HG02970 (cell line): ENCODE results near the gene KRT4.

Experiments
- ATAC-seq: cut with Tn5 transposase; IDR thresholded peaks from one replicate; pipeline ENCODE4 v1.9.1; 2021; ENCODE audit warnings: mild to moderate bottlenecking, moderate library complexity, moderate number of reproducible peaks; ENCODE audit not compliant: unreplicated experiment, low FRiP score

The KRT4 gene

DNA sequence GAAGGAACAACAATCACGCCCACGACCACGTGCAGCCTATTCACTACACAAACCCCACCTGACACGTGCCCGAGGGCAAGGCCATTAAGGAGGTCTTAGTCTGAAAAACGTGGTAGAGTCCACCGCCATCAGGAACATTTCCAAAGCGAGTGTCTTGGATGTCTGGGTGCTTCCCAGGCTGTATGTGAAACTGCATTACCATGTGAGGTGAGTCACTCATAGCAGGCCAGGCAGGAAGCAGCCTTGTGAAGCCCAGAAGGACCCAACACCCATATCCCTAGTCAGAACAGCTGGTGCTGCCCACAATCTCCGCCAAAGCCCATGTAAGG is 23.5 kb upstream of the KRT4 start:
- no peak for ATAC-seq

DNA sequence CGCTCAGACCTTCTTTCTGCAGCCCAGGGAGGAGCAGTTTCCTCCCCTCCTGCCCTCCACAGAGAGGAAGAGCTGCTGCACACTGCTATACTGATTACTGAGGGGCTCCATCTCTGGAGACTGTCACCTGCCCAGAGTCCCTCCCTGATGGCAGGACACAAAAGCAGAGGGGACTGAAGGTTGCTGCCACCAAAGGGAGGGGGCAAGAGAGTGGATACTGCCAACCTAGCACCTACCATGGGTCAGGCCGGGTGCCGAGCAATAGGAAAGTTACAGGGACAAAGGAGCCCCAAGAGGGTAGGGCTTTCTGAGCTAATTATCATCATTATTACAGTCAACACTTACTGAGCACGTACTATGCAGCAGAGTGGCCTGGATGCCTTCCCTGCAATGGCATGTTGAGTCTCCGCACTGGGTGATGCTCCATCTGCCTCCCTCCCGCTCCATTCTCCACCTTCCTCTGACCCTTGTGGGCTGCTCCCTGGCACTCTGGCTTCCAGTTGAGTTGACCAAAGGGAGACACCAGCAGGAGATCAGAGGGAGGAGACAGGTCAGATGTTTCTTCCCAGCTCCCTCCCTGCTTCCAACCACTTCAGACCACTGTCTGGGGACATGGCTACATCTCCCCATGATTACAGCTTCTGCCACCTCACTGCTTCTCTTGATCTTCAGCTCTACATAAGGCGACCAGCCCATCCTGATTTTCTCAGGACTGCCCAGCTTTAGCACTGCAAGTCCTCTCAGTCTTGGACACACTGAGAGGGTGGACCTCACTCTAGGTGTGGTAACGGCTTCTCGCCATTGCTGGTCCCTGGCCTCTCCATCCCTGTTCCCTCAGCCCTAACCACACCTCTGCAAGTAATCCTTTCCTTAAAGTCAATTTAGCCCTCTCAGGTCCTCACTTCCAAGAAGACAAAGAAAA is 22.8 kb upstream of the KRT4 start:
- ATAC-seq: no peak

DNA sequence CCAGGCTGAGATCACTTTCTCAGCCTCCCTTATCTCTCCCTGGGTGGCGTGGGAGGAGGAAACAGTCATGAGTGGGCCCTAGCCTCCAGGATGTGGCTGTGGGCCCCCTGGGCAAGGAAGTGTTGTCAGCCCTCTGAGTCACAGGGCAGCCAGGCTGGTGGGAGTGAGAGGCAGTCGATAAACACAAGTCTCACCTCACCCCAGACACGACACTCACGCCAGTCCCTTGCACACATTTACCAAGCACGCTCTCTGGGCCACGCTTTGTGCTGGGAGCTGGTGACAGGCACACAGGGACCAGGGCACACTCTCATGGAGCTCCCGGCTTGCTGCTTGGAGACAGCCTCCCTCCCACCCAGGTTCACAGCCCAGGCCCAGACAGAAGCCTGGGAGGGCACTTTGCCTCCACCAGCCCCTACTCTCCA is 22.1 kb upstream of the KRT4 start:
- ATAC-seq: no peak

DNA sequence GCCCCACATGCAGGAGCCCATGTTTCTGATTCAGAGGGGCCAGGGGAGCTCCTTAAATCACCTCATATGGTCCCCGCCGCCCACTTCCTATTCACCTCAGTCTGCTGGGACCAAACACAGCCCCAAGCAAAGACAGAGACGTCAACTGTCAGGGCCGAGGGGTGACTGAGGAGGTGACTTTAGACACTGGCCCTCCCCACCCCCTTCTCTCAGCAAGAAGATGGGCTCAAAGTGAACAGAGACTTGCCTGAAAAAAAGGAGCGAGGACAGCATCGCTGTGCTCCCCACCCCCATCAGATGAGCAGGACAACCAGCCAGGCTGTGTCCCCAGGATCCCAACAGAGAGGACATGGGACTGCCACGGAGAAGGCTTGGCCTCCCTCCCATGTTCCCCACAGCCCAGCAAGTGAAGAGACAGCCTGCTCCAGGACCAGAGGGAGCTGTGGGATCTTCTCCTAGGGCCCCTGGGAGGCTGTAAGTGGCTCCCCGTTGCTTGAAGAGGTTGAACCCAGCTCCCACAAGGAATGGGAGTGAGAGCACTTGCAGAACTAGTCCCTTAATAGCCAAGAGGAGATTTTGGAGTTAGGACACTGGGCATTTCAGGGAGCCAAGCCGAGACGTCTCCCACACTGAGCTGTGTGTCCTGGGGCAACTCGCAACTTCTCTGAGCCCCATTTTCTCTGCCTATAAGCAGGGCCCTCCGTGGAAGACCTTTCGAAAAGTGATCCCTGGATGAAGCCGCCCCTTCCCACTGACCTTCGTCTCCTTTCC is 21.5 kb upstream of the KRT4 start:
- no peak for ATAC-seq

DNA sequence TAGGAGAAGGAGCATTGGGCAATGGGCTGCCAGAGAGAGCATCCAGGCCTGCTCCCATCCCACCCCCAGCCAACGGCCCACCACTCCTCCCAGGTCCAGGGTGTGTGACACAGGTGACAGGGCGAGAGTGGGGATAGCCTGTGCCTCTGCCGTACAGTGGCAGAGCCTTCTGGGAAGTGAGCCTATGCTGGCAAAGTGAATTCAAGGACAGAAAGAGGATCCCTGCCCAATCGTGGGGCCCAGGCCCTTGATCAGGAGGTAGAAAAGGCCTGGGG is 20.7 kb upstream of the KRT4 start:
- no peak for ATAC-seq

DNA sequence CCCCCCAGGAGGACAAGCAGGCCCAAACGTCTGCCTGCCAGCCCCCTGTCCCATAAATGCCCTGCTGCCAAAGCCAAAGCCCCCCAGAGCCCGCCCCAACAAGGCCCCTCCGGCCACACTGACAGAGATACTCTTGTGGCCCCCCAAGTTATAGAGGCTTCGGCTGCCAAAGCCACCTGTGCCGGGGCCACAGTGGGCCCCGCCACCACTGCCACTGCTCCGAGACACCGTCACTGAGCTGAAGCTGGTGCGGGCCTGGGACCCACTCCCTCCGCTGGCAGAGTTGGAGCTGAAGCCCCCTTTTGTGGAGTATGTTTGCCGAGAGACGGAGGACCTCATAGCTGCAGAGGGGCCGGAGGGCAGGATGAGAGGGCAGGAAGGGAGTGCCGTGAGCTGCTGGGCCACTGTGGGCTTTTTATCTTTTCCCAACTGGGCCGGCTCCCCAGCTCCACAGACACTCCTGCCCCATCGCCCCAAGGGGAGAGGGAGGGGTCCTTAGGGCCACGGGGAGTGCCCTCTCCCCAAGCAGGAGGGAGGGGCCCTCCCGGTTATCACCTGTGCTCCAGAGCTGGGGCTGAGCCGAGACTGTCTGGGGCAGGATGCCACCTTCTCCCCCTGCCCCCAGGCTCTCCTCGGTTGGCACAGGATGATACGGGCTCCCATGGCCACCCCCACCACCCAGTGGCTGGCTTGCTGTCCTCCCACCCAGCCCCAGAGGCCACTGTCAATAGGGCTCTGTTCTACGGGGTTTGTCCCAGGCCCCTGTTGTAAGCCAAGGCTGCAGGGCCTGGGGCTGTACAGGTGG is 20.2 kb upstream of the KRT4 start, which contains the start of gene KRT79:
TSS of gene KRT79 (minus strand) at position 390 of the 805 bp plus-strand sequence. CDS start at position 339, 51 bp downstream.
- no peak for ATAC-seq

DNA sequence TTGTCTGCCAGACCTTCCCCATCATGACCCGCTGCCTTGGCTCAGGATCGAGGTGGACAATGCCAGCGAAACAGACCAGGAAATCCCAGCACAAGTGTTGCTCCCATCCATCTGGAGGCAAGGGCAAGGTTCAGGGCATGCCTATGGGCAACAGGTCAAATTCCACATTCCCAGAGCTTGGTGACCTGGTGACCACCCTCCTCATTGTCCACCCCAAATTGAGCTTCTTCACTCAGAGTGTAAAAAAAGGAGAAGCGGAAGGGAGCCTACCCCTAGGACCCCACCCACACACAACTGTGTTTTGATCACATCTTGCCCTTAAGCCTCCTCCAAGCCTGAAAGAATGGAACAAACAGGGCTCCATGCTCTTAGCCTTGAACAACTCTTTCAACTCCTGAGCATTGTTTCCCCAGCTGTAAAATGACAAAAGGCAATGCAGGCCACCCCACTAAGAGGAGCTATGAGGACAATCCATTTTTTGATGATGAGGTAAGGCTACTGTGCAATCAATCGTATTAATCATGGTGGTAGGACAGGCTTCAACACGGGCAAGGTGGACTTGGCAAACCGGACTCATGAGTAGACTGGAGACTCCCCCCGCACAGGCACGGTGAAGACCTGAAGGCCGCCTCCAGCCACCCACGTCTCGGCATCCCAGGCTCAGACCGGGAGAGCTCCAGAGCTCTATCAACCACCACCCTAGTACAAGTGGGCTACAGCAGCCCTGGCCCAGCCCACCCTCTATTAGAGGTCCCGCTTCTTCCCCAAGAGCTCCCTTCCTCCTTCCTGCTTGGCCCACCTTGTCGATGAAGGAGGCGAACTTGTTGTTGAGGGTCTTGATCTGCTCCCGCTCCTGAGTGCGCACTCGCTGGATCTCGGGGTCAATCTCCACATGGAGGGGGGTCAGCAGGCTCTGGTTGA is 19.3 kb upstream of the KRT4 start:
- ATAC-seq: no peak

DNA sequence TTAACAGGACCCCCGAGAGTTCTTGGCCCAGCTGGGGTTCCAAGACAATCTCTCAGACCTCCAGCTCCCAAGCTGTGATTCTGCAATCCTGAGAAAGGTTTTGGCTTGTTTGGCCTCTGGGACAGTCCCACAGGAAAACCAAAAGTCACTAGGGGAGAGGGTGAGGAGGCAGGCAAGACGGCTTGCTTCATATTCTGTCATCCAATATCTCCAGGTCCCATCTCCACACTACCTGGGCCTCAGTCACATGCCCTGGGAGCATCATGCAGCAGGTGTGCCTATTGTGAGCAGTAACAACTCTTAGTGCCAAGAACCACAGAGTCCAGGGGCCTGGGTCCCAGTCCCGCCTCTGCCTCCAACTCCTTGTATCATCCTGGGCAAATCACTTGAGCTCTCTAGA is 18.5 kb upstream of the KRT4 start:
- no peak for ATAC-seq

DNA sequence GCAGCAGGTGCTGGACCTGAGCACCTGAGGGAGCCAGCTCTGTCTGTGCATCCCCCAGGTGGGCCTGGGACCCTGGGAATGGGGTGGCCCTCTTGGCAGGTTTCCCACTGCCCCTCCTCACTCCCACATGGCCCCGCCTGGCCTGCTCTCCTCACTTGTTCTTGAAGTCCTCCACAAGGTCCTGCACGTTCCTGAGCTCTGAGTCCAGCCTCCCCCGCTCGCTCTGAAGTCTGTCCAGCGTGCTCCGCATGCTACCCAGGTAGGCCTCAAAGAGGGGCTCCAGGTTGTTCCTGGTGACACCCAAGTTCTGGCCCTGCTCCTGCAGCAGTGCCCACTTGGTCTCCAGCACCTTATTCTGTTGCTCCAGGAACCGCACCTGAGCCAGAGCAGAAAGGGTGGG is 17.3 kb upstream of the KRT4 start:
- no peak for ATAC-seq

DNA sequence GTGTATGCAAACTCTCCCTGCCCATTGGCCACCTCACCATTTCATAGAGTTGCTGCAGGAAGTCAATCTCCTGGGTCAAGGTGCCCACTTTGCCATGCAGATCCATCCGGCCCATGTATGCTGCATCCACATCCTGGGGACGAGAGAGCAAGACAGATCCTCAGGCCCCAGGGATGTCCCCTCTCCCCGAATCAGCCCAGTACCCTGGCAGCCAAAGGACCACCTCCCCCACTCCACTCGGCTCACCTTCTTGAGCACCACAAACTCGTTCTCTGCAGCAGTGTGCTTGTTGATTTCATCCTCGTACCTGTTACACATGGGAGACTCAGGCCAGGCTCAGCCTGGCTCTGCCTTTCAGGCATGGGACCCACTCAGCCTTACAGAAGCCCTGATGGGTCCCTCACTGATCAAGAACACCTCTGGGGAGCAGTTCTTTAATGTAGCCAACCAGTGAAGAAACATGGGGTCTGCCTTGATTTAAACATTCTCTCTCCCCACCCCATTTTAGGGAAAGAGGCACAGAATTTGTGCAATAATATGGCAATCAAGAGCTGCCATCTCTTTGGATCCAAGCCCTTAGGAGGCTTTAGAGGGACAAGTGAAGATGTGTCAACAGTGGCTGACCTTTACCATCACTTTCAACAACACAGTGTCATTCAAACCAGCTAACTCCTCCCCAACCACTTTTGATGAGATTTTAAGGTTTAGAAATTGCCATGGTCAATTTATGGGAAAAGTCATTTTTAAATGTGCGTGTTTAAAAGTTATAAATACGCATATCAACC is 16.3 kb upstream of the KRT4 start:
- ATAC-seq: no peak

DNA sequence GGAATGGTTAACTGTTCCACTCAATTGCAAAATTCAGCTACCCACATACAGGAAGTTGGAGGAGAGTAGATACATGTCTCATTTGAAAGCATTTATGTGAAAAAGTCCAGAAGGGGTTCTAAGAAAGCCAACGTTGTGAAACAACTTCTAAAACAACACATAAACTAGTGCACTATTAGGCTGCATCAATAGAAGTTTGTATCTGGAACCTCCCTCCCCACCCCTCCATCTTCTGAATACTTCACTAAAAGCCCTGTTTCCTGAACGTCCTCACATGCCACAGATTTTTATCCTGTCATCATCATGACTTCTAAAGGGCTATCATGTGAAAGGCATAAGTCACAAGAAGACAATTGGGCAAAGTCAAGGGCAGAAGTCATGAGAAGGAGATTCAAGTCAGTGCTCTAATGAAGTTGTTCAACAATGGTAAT is 14.7 kb upstream of the KRT4 start:
- no peak for ATAC-seq

DNA sequence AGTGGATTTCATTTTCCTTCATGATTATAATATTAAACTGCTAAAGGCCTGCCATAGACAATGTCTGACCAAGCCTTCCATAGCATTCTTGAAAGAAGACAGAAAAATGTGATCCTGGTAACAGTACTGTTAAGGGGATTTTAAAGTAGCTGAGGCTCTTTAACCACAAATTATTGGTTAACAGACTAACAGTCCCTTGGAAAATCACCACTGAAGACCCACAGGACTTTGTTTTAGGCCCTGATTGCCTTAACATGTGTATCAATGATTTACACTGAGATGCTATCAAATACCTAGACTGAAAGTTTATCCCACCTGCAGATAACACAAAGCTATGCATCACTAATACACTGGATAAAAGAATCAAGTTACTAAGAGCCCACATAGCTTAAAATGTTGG is 14.2 kb upstream of the KRT4 start:
- ATAC-seq: no peak

DNA sequence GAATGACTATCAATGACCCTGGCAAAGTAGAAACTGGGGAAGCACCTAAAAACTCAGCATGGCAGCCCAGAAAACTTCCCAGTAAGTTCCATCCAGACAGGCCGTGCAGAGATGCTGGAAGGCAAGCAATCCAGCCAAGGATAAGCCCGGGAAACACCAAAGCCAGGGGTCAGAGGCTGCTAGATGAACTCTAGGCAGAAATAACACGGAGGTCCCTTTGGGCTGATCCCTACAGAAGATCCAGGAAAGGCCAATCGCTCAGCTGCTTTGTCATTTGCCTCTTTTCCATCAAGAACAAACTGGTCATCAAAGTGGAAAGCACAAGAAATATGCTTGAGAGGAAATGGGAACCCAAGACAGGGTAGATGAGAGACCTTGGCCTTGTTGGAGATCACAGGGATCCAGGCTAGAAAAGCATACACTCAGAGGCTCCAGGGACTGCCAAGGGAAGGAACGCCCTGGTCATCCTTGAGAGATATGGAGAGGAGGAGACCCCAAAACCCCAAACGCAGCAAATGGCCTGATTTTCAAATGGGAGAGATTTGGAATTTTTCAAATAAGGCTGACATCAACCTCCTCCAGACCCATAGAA is 13.7 kb upstream of the KRT4 start:
- no peak for ATAC-seq

DNA sequence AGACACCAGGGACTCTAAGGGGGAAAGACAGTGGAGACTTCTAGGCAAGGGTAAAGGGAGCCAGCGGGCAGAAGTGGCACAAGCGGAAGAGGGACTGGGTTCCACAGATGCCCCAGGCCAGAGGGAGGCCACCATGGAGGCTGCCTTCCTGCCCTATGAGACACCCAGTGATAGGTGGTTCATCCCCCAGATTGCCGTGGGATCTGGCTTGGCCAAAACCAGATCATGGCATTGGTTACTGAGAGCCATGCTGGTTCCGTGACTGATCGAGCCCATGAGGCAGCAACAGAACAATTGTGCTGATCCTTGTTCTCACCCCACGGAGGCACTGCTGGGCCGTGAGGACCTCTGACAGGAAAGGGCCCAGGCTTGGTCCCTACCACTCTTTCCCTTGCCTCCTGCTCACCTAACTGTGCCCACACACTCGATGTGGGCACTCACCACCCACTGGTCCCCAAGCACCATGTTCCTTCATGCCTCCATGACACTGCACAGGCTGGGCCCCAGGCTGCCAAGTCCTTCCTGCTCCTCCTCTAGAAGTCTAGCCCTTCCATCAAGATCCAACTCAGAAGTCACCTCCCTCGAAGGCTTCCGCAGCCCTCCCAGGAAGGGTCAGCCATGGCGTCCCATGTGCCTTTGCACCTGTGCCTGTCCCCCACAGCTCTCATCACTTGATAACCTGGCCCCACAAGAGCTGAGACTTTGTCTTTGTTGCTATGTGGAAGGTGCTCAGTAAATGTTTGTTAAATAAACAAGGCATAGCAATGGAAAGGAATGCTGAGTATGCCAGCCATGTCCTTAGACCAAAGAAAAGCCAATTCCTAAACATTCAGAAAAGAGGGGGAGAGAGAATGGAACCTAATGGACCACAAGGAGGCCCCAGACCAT is 12.9 kb upstream of the KRT4 start:
- ATAC-seq: no peak

DNA sequence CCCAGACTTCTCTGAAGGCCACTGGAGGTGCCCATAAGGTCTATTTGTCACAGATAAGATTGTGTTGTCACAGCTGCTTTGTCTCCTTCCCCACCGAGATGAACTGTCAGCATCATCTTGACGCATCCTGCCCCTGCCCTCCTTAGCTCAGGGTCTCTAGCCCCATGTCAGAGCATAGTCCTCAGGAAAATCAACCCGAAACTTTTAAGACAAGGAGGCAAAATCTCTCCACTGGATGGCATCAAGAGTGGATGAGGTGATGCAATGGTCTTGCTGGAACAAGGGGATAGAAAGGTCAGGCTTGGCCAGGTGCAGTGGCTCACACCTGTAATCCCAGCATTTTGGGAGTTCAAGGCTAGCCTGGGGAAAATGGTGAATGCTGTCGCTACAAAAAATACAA is 12.0 kb upstream of the KRT4 start:
- no peak for ATAC-seq

DNA sequence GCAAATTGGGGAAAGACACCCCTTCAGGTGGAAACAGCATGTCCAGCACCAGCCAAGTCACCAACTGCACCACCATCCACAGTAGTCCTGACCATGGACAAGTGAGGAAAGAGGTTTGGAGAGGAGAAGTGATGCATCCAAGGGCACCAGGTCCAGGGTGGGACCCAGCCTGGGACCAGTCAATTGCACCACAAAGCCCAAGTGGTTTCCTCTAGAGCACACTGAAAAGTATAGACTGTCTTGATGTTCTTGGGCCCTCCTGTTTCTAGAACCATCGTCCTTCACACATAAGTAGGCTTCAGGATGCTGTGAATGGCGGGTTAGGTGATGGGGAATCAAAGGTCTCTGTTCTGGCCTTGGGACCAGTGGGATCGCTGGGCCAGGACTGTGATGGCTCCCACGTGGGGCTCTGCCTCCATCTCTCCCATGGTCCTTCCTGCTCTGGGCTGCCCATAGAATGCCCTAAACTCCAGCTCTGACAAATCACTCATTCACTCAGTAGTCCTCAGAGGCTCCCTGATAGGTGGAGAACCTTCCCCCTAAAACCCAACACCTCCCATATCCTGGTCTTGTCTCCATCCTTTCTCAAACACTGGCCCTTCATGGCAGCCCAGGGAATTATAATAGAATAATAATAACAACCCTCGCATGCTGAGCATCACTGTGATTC is 11.0 kb upstream of the KRT4 start:
- ATAC-seq: no peak

DNA sequence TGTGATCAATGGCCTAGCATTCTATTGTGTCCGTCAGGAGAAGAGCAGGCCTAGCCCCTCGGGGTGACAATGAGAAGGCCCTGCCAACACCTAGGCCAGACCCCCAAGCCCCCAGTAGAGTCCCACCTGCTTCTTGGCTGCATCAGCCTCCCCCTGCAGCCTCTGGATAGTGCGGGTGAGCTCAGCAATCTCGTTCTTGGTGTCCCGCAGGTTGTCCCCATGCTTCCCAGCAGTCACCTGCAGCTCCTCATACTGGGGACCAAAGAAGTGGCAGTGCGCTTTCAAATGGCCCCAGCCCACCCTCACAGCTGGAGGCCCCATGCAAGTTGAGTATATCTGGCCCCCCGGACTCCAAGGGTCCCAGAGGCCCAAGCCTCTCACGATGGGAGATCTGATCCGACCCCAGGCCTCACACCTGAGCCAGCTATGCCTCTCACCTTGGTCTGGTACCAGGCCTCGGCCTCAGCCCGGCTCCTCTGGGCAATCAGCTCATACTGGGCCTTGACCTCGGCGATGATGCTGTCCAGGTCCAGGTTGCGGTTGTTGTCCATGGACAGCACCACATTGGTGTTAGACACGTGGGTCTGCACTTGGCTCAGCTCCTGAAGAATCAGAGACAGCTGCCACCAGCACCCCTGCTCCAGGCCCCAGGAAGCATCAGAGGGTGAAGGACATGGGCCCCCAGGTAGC is 10.0 kb upstream of the KRT4 start:
- no peak for ATAC-seq
